Ascending aorta (tissue), 2 donors: Measurements from ENCODE around the gene CTTN. TPM values are rescaled to one million over a fixed set of nuclear protein-coding genes. Genes with fewer than 3 reads are reported as not detected.
"Not testable (repeated sequence)": the region's sequence is repeated elsewhere in the genome, so short reads cannot be mapped to it uniquely, and the experiment has no call there.

Experiments used
- DNase-seq, 2 donors: peaks; one replicate each; pipeline ENCODE4 v3.0.0-alpha.2; 2019; ENCODE audit warnings: low spot score in 2 of 2
- H3K27ac ChIP-seq, 2 donors: fragments of 200-600 bp; sonication (generic); one replicate each; pipeline ENCODE4 v1.5.1; 2016 to 2017; ENCODE audit warnings: mild to moderate bottlenecking in 1 of 2
- H3K27me3 ChIP-seq: fragments of 200-600 bp; sonication (generic); one replicate; pipeline ENCODE4 v1.5.1; 2017
- H3K36me3 ChIP-seq, 2 donors: fragments of 200-600 bp; sonication (generic); one replicate each; pipeline ENCODE4 v1.5.1; 2016
- H3K4me1 ChIP-seq, 2 donors: fragments of 200-600 bp; sonication (generic); one replicate each; pipeline ENCODE4 v1.5.1; 2016 to 2017; ENCODE audit warnings: mild to moderate bottlenecking in 1 of 2
- H3K4me3 ChIP-seq, 2 donors: fragments of 200-600 bp; sonication (generic); one replicate each; pipeline ENCODE4 v1.5.1; 2016 to 2017; ENCODE audit warnings: mild to moderate bottlenecking in 1 of 2
- H3K9me3 ChIP-seq, 2 donors: fragments of 200-600 bp; sonication (generic); one replicate each; pipeline ENCODE4 v1.5.1; 2016
- intact Hi-C: fragments of 100-400 bp; cut with DNase I; formaldehyde crosslinking; loops from one replicate; pipeline ENCODE4 v1.15.1; 2023
- total RNA-seq: library from RNA; depleted of rRNA; stranded (reverse); fragments of >200 nt; gene quantifications from one replicate; pipeline ENCODE4 v1.1.0, GENCODE V29; 2016
- TF ChIP-seq, protein P1 (sequence below), 3 experiments: fragments of 200-600 bp in 2 of 3; fragments of 450-650 bp in 1 of 3; sonication (generic) in 2 of 3; IDR thresholded peaks; one replicate each; pipeline ENCODE4 v1.5.1; 2016 to 2019; ENCODE audit warnings: antibody characterized with exemption in 3 of 3, mild to moderate bottlenecking in 1 of 3, moderate library complexity in 1 of 3

Gene CTTN
- total RNA-seq, 1 donor from 2014 or later: 166 TPM

DNA sequence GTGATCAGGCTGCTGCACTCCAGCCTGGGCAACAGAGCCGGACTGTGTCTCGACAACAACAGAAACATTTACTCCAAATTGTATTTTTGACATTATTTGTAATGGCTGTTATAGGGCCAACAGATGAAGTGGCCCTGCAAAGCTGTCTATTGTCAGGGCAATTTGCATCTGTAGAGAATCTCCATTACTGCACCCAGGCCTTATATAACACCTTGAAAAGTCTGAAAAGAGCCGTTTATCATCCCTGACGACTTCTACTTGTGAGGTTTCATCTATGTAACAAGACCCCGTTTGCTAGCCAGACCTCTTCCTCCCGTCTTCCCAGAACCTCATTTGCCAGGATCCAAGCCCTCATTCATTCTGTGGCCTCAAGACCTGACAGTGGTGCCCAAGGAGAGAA is 9.1 kb upstream of the CTTN start:
- TF ChIP-seq, protein P1, sequence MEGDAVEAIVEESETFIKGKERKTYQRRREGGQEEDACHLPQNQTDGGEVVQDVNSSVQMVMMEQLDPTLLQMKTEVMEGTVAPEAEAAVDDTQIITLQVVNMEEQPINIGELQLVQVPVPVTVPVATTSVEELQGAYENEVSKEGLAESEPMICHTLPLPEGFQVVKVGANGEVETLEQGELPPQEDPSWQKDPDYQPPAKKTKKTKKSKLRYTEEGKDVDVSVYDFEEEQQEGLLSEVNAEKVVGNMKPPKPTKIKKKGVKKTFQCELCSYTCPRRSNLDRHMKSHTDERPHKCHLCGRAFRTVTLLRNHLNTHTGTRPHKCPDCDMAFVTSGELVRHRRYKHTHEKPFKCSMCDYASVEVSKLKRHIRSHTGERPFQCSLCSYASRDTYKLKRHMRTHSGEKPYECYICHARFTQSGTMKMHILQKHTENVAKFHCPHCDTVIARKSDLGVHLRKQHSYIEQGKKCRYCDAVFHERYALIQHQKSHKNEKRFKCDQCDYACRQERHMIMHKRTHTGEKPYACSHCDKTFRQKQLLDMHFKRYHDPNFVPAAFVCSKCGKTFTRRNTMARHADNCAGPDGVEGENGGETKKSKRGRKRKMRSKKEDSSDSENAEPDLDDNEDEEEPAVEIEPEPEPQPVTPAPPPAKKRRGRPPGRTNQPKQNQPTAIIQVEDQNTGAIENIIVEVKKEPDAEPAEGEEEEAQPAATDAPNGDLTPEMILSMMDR (IDR thresholded peaks at IDR 0.05): no peak
- Histone ChIP-seq H3K4me3 (no peak overlapping the region), H3K36me3 (peaks cover 0 to 10% of the 10 kb centered on the region in 2 donors), H3K27me3 (no peaks in the 10 kb centered on the region), H3K9me3 (no peaks in the 10 kb centered on the region), H3K4me1 (no peaks in the 10 kb centered on the region), H3K27ac (no peak overlapping the region)
- intact Hi-C loops: no loop called here
- no peak for DNase-seq

DNA sequence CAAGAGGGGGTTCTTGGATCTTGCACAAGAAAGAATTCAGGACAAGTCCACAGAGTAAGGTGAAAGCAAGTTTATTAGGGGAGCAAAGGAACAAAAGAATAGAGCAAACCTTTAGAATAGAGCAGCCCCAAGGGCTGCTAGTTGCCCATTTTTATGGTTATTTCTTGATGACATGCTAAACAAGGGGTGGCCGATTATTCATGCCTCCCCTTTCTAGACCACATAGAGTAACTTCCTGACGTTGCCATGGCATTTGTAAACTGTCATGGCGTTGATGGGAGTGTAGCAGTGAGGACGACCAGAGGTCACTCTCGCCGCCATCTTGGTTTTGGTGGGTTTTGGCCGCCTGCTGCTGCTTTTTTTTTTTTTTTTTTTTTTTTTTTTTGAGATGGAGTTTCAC is 7.4 kb upstream of the CTTN start:
- intact Hi-C loops, H3K27me3 ChIP-seq, H3K36me3 ChIP-seq, H3K27ac ChIP-seq, H3K9me3 ChIP-seq, DNase-seq, H3K4me3 ChIP-seq, H3K4me1 ChIP-seq: not testable (repeated sequence)

DNA sequence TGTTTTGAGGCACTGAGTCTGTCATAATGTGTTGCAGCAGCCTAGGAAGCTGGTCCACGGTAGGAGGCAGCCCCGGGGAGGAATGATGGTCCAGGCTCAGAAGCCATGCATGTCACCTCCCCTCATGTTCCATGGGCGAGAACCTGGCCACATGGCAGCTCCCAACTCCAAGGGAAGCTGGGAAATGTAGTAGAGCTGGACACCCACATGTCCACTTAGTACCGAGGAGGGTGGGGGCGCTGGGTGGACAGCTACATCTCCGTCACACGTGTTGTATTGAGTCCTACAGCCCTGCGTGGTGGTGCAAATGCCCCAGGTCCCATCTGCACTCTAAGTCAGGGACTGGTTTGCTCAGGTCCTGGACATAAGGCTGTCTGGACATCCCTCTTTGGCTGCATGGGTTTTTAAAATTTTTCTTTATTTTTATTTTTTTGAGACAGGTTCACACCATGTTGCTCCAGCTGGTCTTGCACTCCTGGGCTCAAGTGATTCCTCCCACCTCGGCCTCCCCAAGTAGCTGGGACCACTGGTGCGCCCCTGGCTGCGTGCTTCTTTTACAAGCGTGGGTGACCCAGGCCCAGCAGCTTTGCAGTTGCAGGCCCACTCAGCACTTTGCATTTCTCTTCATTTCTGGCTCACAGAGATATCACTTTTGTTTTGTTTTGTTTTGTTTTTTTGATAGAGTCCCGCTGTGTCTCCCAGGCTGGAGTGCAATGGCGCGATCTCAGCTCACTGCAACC is 3.9 kb upstream of the CTTN start:
- DNase-seq: no peak
- TF ChIP-seq, protein P1 (IDR thresholded peaks at IDR 0.05): no peak
- intact Hi-C loops: no loop called here

DNA sequence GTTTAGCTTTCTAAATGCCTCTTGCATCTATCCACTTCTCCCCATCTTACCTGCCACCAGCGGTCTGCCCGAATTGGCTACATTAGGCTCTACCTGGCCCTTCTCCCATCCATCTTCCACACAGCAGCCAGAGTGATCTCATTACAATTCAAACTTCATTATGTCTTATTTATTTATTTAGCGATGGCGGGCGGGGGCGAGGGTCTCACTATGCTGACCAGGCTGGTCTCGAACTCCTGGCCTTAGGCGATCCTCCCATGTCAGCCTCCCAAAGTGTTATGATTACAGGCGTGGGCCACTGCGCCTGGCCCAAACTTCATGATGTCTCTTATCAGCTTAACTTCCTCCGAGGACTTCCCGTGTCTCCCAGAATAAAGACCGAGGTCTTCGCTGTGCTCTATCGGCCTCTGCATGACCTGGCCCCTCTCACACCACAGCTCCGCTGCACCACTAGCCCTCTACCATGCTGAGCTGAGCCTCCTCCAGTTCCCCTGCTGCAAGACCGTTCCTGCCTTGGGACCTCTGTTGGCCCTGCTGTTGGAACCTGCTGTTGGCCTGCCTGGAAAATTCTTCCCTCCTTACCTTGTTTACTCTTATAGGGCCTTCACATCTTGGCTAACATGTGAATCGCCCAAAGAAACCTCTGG is 870 bp upstream of the CTTN start:
- Histone ChIP-seq H3K4me3 (peak overlapping the region; percentile 87 to 91), H3K36me3 (no peaks in the 10 kb centered on the region), H3K4me1 (peaks cover 9 to 23% of the 10 kb centered on the region in 2 donors), H3K9me3 (no peaks in the 10 kb centered on the region), H3K27me3 (no peaks in the 10 kb centered on the region), H3K27ac (peak overlapping the region; percentile 94)
- DNase-seq: no peak
- intact Hi-C loops: loop anchor here (5.0 kb wide), 1 partner anchor 195 kb away; the partner anchor contains the start of gene FADD
- TF ChIP-seq, protein P1 (IDR thresholded peaks at IDR 0.05): no peak

More for the DNA sequence above, 3.9 kb upstream of the CTTN start:
- Histone ChIP-seq H3K9me3 (no peaks in the 10 kb centered on the region), H3K4me3 (no peak overlapping the region), H3K27me3 (no peaks in the 10 kb centered on the region), H3K27ac (no peak overlapping the region), H3K4me1 (peaks cover 0 to 7% of the 10 kb centered on the region in 2 donors), H3K36me3 (no peaks in the 10 kb centered on the region)

DNA sequence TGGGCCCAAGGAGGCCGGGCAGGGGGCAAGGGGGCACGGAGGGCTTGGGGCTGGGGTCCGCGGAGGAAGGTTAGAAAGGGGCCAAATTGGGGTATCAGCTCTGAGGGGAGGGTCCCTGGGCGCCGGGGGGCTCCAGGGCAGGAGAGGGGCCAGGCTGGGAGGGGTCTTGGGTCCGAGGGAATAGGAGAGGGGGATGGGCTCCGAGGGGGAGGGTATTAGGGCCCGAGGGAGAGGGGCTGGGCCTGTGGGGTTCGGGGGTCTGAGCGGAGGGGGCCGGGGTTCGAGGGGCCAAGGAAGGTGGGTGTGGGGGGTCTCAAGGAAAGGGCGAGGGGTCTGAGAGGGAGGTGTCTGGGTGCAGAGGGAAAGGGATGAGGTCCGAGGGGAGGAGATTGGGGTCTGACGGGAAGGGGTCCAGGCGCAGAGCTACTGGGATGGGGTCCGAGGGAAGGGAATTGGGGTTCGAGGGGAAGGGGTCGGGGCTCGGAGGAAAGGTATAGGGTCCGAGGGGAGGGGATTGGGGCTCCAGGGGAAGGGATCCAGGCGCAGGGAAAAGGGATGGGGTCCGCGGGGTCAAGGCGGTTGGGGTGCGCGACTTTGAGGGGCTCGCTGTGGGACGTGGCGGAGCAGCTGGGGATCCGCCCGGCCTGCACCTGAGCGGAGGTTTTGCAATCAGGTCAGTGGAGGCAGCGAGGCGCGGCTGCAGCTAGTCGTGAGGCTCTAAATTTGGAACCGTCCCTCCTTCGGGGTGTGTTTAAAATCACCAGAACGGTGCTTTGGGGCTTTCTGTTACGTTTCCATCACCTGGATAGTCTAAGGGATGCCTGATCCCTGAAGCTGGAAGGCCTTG is 728 bp downstream of the CTTN start:
- no peaks in the 10 kb centered on the region for H3K9me3 ChIP-seq
- TF ChIP-seq, protein P1 (IDR thresholded peaks at IDR 0.05): no peak
- no peaks in the 10 kb centered on the region for H3K36me3 ChIP-seq
- intact Hi-C loops: loop anchor here (1.0 to 5.0 kb wide), 3 partner anchors 41 to 197 kb away; partner anchors contain the start of genes FADD and PPFIA1
- peak overlapping the region; percentile 87 to 91 for H3K4me3 ChIP-seq
- H3K27me3 ChIP-seq: no peaks in the 10 kb centered on the region
- peak overlapping the region; percentile 94 for H3K27ac ChIP-seq
- H3K4me1 ChIP-seq: peaks cover 9 to 23% of the 10 kb centered on the region in 2 donors
- DNase-seq: no peak
